HL-60 (cell line): Measurements from ENCODE around the gene BAD.

Source experiments
- DNase-seq, 2 experiments: peaks; one replicate each; pipeline ENCODE4 v3.0.0-alpha.2; 2010 to 2020; ENCODE audit warnings: low read depth in 1 of 2, low spot score in 1 of 2
- H3K27ac ChIP-seq: fragments of 250-450 bp; sonication (Bioruptor Pico); replicated peaks from 2 replicates; pipeline ENCODE4 v1.5.1; 2020; ENCODE audit warnings: mild to moderate bottlenecking, moderate library complexity
- H3K27me3 ChIP-seq: fragments of 250-450 bp; sonication (Bioruptor Pico); 2 replicates; pipeline ENCODE4 v1.5.1; 2021; ENCODE audit warnings: mild to moderate bottlenecking, moderate library complexity; ENCODE audit not compliant: insufficient read depth, poor library complexity, severe bottlenecking
- H3K4me3 ChIP-seq: replicated peaks from 2 replicates; pipeline ENCODE4 v1.5.1; 2011; ENCODE audit warnings: mild to moderate bottlenecking, control low read depth, low read length; ENCODE audit not compliant: insufficient read depth
- GABPA ChIP-seq: IDR thresholded peaks from 2 replicates; pipeline ENCODE4 v1.6.1; 2012; ENCODE audit warnings: low read depth
- POLR2AphosphoS5 ChIP-seq: IDR thresholded peaks from 2 replicates; pipeline ENCODE4 v1.6.1; 2012; ENCODE audit warnings: low read depth
- SPI1 ChIP-seq: IDR thresholded peaks from 2 replicates; pipeline ENCODE4 v1.6.1; 2012; ENCODE audit warnings: low read depth, mild to moderate bottlenecking, borderline replicate concordance
- TF ChIP-seq, protein P1 (sequence below): IDR thresholded peaks from one replicate; pipeline ENCODE4 v1.5.1; 2011; ENCODE audit warnings: low read length, control low read depth, inconsistent platforms; ENCODE audit not compliant: insufficient read depth
- TF ChIP-seq, protein P2 (sequence below): IDR thresholded peaks from 2 replicates; pipeline ENCODE4 v1.6.1; 2012; ENCODE audit warnings: low read depth; ENCODE audit not compliant: insufficient replicate concordance

Gene BAD

DNA sequence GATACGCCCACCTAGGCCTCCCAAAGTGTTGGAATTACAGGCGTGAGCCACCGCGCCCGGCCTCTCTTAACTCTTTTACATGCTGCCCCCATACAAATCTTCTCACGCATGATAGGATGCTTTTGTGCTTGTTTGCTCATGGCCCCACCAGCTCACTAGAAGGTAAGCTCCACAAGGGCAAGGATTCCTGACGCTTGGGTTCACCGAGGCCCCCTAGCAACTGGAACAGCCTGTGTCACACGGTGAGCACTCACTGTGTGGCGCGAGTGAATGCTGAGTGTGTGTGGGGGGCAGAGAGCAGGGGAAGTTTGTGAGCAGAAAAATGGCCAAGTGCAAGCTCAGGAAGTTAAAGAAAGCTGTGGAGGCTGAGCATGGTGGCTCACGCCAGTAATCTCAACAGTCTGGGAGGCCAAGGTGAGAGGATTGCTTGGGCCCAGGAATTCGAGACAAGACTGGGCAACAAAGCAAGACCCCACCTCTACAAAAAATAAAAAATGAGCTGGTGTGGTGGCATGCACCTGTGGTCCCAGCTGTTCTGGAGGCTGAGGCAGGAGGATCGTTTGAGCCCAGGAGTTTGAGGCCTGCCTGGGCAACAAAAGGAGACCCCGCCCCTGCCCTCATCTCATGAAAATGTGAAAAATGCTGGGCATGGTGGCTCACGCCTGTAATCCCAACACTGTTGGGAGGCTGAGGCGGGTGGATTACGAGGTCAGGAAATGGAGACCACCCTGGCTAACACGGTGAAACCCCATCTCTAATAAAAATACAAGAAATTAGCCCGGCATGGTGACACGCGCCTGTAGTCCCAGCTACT, 2.3 kb downstream of the BAD start:
- no peak overlapping the region for H3K4me3 ChIP-seq
- TF ChIP-seq, protein P1, sequence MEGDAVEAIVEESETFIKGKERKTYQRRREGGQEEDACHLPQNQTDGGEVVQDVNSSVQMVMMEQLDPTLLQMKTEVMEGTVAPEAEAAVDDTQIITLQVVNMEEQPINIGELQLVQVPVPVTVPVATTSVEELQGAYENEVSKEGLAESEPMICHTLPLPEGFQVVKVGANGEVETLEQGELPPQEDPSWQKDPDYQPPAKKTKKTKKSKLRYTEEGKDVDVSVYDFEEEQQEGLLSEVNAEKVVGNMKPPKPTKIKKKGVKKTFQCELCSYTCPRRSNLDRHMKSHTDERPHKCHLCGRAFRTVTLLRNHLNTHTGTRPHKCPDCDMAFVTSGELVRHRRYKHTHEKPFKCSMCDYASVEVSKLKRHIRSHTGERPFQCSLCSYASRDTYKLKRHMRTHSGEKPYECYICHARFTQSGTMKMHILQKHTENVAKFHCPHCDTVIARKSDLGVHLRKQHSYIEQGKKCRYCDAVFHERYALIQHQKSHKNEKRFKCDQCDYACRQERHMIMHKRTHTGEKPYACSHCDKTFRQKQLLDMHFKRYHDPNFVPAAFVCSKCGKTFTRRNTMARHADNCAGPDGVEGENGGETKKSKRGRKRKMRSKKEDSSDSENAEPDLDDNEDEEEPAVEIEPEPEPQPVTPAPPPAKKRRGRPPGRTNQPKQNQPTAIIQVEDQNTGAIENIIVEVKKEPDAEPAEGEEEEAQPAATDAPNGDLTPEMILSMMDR, result no peak
- no peak for TF ChIP-seq GABPA
- TF ChIP-seq, protein P2, sequence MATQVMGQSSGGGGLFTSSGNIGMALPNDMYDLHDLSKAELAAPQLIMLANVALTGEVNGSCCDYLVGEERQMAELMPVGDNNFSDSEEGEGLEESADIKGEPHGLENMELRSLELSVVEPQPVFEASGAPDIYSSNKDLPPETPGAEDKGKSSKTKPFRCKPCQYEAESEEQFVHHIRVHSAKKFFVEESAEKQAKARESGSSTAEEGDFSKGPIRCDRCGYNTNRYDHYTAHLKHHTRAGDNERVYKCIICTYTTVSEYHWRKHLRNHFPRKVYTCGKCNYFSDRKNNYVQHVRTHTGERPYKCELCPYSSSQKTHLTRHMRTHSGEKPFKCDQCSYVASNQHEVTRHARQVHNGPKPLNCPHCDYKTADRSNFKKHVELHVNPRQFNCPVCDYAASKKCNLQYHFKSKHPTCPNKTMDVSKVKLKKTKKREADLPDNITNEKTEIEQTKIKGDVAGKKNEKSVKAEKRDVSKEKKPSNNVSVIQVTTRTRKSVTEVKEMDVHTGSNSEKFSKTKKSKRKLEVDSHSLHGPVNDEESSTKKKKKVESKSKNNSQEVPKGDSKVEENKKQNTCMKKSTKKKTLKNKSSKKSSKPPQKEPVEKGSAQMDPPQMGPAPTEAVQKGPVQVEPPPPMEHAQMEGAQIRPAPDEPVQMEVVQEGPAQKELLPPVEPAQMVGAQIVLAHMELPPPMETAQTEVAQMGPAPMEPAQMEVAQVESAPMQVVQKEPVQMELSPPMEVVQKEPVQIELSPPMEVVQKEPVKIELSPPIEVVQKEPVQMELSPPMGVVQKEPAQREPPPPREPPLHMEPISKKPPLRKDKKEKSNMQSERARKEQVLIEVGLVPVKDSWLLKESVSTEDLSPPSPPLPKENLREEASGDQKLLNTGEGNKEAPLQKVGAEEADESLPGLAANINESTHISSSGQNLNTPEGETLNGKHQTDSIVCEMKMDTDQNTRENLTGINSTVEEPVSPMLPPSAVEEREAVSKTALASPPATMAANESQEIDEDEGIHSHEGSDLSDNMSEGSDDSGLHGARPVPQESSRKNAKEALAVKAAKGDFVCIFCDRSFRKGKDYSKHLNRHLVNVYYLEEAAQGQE, result no peak
- no peak for TF ChIP-seq POLR2AphosphoS5
- TF ChIP-seq SPI1, result no peak
- H3K27me3 ChIP-seq, result no peaks in the 10 kb centered on the region
- no peak for DNase-seq
- no peak overlapping the region for H3K27ac ChIP-seq

DNA sequence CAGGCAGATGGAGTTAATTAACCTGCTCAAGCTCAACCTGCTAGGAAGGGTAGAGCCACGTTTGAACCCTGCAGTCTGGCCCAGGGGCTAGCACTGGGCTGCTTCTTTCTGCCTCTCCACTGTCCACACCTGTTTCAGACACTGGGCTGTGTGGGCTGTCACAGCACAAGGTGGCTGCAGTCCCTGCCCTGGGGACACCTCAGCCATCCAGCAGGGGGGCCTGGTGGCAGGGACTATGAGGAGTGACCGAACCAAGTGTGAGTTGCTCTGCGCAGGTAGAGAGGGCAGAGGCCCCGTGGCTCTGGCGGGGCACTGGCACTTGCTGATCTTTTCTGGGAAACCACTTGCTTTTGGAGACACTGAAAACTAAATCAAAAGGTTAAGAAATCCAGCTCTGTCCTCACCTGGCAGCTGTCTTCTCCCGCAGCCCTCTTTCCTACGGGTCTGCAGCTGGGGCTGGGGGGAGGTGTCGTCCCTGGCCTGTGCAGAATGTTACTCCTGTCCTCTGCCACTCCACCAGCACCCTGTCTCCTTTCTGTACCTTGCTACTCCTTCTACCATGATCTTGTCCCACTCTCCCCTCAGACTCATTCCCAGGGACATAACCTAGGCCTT, 5.8 kb downstream of the BAD start:
- no peak overlapping the region for H3K27ac ChIP-seq
- DNase-seq, result no peak
- TF ChIP-seq, protein P1, result no peak
- no peaks in the 10 kb centered on the region for H3K27me3 ChIP-seq
- no peak overlapping the region for H3K4me3 ChIP-seq

DNA sequence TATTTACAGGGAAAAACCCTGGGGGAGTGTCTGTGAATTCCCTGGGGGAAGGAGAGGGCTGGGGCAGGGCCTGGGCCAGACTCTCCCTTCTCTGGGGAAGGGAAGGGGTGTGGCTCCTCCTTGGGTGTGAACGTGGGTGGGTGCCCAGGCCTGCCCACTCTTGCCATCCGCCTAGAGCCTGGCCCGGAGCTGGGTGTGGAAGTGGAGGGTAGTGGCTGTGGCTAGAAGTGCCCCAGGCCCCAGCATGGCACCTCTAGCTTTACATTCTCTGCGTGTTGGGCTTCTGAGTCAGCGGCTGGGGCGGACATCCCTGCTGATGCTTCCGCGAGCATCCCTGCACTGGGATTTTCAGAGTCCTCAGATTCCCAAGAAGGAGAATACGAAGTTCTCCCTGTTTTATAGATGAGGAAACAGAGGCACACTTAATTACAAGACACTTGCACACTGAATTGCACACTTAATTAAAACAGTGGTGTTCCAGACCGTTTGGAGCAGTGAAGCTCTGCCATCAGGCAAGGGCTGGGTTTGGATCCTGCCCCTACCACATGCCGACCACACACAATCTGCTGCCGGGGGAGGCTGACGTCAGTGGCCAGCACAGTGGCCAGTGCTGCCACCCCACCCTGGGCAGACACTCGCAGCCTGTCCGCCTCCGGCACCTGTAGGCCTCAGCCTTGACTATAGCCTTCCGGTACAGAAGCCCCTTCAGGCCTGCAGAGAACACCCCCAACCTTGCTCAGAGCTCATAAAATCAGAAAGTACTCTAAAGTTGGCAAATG, 7.6 kb downstream of the BAD start:
- TF ChIP-seq SPI1 (no peak), GABPA (no peak), POLR2AphosphoS5 (no peak)
- TF ChIP-seq, protein P2, result no peak
- TF ChIP-seq, protein P1, result no peak
- Histone ChIP-seq H3K27ac (no peak overlapping the region), H3K4me3 (no peak overlapping the region), H3K27me3 (no peaks in the 10 kb centered on the region)
- no peak for DNase-seq
